Spinal cord (tissue), 10 donors: ENCODE results near the gene RNF103. TPM values are rescaled to one million over a fixed set of nuclear protein-coding genes. Genes with fewer than 3 reads are reported as not detected.
"Not testable (repeated sequence)": the region's sequence is repeated elsewhere in the genome, so short reads cannot be mapped to it uniquely, and the experiment has no call there.

Experiments used
- DNase-seq, 6 donors: peaks; one replicate each; pipeline versions ENCODE4 v3.0.0 to v3.0.0-alpha.2; 2013 to 2015; ENCODE audit warnings: low spot score in 6 of 6, low read depth in 4 of 6
- H3K27ac ChIP-seq: one replicate; pipeline ENCODE4 v1.5.1; 2013; ENCODE audit warnings: low read depth, low read length, control low read depth
- H3K27me3 ChIP-seq: one replicate; pipeline ENCODE4 v1.6.1; 2013; ENCODE audit warnings: low read length; ENCODE audit not compliant: control insufficient read depth, insufficient read depth
- H3K36me3 ChIP-seq: one replicate; pipeline ENCODE4 v1.6.1; 2013; ENCODE audit warnings: low read length; ENCODE audit not compliant: control insufficient read depth, insufficient read depth
- H3K4me1 ChIP-seq: one replicate; pipeline ENCODE4 v1.6.1; 2013; ENCODE audit warnings: low read length; ENCODE audit not compliant: control insufficient read depth, insufficient read depth
- H3K4me3 ChIP-seq: one replicate; pipeline ENCODE4 v1.5.1; 2013; ENCODE audit warnings: low read depth, low read length, control low read depth
- H3K9me3 ChIP-seq: one replicate; pipeline ENCODE4 v1.6.1; 2013; ENCODE audit warnings: low read length; ENCODE audit not compliant: control insufficient read depth, insufficient read depth
- WGBS: methylation state at CpG from one replicate; pipeline ENCODE4 v1.1.5; 2013; ENCODE audit warnings: missing lambda C conversion rate; ENCODE audit not compliant: insufficient coverage; 5-methylcytosine and 5-hydroxymethylcytosine counted together
- polyA plus RNA-seq, 2 donors: library from polyadenylated mRNA; unstranded; fragments of 120-200 nt; gene quantifications; one replicate each; pipeline ENCODE4 v1.2.1, GENCODE V29; 2013; ENCODE audit not compliant: insufficient read length in 2 of 2
- total RNA-seq, 2 donors: library from RNA; depleted of rRNA in 1 of 2; stranded (reverse); fragments of 120-200 nt in 1 of 2; fragments of >200 nt in 1 of 2; gene quantifications; one replicate each; pipeline versions ENCODE4 v1.2.3 to v1.2.4, GENCODE V29; 2013 to 2014
- donor health status: healthy.

Gene RNF103
- total and polyA plus RNA-seq, 4 donors: 29.4 to 48.1 (median 36.0) TPM

DNA sequence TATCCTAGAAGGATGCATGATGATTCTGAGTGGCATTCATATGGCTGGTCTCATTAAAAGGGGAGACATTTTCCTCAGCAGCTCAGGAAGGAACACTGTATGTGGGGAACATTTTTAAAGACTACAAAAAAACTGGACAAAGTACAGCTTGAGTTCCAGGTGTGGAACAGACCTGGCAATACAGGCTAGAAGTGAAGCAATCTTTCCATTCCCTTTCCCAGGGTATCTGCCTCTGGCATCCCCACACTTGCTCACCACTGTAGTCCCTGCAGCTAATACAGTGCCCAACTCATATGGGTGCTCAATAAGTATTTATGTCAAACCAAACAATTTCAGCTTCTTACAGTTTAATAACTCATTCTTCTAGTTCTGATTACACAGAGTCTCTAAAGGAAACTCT is 8.1 kb downstream of the RNF103 start:
- no peak for DNase-seq
- no peaks in the 10 kb centered on the region for H3K4me1 ChIP-seq
- no peak overlapping the region for H3K4me3 ChIP-seq
- peaks cover 8% of the 10 kb centered on the region for H3K36me3 ChIP-seq
- H3K27me3 ChIP-seq: no peaks in the 10 kb centered on the region
- H3K9me3 ChIP-seq: no peaks in the 10 kb centered on the region
- no peak overlapping the region for H3K27ac ChIP-seq

DNA sequence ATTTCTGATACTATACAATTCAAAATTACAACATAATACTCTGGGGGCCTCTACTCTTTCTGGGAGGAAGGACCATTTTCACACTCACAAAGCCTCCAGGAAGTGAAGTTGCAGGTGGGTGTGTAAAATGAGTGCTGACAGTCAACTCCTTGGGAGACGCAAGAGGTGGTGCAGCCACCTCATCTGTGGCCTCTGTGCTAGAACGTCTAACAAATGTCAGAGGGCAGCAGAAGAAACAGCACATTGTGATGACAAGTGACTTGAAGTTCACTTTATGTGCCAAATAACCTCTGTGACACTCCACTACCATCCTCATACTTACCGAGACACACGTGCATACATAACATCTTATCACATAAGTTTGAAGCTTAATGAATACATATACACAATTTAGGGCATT is 10.2 kb downstream of the RNF103 start:
- H3K4me1 ChIP-seq: no peaks in the 10 kb centered on the region
- H3K4me3 ChIP-seq: no peak overlapping the region
- H3K27ac ChIP-seq: no peak overlapping the region
- no peaks in the 10 kb centered on the region for H3K27me3 ChIP-seq
- H3K36me3 ChIP-seq: peaks cover 23% of the 10 kb centered on the region
- no CpG with 5 or more reads among the region's 4 CpGs for WGBS
- no peak for DNase-seq
- no peaks in the 10 kb centered on the region for H3K9me3 ChIP-seq

DNA sequence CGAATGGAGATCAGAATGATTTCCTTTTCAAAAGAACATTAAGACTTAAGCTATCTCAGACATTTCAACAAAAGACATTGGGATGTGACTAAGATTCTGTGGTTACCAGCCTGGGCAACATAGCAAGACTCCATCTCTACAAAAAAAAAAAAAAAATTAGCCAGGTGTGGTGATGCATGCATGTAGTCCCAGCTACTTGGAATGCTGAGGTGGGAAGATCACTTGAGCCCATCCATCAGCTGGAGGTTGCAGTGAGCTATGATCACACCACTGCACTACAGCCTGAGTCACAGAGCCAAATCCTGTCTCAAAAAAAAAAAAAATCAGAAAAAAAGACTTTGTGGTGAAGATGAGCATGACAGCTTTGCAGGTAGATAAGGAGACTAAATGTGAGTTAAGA is 12.8 kb downstream of the RNF103 start:
- no peaks in the 10 kb centered on the region for H3K27me3 ChIP-seq
- no peaks in the 10 kb centered on the region for H3K9me3 ChIP-seq
- no CpG with 5 or more reads among the region's 1 CpG for WGBS
- H3K4me3 ChIP-seq: no peak overlapping the region
- H3K36me3 ChIP-seq: peaks cover 24% of the 10 kb centered on the region
- no peak for DNase-seq
- H3K4me1 ChIP-seq: no peaks in the 10 kb centered on the region
- H3K27ac ChIP-seq: no peak overlapping the region

DNA sequence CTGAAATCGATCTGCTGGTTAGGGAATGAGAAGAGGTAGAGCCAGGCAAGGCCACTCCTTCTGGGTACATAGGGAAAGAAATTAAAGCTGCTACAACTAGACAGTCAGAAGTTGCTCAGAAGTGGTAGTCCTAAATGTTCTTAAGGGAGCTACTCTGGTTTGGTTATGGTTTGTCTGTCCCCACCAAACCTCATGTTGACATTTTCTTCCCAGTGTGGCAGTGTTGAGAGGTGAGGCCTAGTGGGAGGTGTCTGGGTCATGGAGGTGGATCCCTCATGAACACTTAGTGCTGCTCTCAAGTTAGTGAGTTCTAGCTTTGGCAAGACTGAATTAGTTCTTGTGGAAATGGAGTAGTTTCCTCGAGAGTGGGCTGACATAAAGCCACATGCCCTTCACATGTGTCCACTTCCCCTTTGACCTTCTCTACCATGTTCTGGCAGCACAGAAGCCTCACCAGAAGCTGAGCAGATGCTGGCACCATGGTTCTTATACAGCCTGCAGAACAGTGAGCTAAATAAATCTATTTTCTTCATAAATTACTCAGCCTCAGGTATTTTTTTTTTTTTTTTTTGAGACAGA is 14.7 kb downstream of the RNF103 start:
- Histone ChIP-seq H3K4me3 (no peak overlapping the region), H3K27ac (no peak overlapping the region), H3K36me3 (peaks cover 29% of the 10 kb centered on the region), H3K9me3 (no peaks in the 10 kb centered on the region), H3K4me1 (no peaks in the 10 kb centered on the region), H3K27me3 (no peaks in the 10 kb centered on the region)
- no peak for DNase-seq
- WGBS: 71% methylated on average over 1 of the region's 2 CpGs

DNA sequence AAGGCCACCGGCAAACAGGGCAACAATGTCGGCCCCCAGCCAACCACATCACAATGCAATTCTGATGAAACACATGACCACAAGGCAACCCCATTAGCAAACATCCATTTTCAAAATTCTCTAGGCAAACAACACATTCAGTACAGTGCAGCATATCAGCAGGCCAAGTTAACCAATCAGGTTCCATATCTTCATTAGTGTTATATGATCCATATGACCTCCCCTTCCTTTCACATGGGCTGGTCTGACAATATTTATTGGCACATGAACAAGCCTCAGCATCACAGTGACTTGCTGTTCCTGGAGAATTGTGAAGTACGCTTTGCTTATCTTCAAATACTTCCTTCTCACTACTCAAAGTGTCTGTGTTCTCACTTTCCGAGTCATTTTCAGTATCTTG is 19.8 kb downstream of the RNF103 start:
- DNase-seq: no peak
- Histone ChIP-seq H3K27ac (no peak overlapping the region), H3K36me3 (peaks cover 19% of the 10 kb centered on the region), H3K4me3 (no peak overlapping the region), H3K4me1 (no peaks in the 10 kb centered on the region), H3K27me3 (no peaks in the 10 kb centered on the region), H3K9me3 (no peaks in the 10 kb centered on the region)
- WGBS: 96% methylated on average over 4 of the region's 4 CpGs

DNA sequence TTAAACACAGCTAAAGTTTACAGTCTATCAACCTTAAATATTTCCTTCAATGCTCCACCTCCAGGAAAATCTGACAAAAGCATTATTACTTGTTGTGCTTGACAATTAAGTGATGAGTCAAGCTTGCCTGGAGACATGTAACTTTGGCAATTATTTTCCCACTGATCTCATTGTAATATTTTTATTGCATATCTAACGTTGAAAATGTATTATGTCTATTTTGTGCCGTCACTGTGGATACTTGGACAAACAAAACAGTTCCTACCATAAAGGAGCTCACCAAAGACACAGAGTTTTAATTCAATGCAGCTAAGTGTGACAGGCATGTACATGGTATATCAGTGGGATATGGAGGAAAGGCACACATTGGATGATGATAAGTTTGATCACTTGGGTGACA is 24.7 kb downstream of the RNF103 start:
- H3K27ac ChIP-seq: no peak overlapping the region
- WGBS: no CpG with 5 or more reads among the region's 2 CpGs

DNA sequence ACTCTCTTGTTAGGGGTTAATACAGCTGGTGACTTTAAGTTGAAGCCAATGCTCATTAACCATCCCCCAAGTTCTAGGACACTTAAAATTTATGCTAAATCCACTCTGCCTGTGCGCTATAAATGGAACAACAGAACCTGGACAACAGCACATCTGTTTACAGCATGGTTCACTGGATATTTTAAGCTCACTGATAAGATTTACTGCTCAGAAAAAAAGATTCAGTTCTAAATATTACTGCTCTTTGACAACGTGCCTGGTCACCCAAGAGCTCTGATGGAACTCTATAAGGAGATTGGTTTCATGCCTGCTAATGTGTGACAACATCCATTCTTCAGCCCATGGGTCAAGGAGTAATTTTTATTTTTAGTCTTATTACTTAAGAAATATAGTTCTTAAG is 27.5 kb downstream of the RNF103 start:
- DNase-seq: no peak
- WGBS: 100% methylated on average over 1 of the region's 2 CpGs
- no peaks in the 10 kb centered on the region for H3K9me3 ChIP-seq

More for the DNA sequence above, 24.7 kb downstream of the RNF103 start:
- peaks cover 10% of the 10 kb centered on the region for H3K36me3 ChIP-seq
- no peaks in the 10 kb centered on the region for H3K27me3 ChIP-seq
- H3K4me1 ChIP-seq: no peaks in the 10 kb centered on the region
- H3K9me3 ChIP-seq: no peaks in the 10 kb centered on the region
- no peak for DNase-seq
- no peak overlapping the region for H3K4me3 ChIP-seq

DNA sequence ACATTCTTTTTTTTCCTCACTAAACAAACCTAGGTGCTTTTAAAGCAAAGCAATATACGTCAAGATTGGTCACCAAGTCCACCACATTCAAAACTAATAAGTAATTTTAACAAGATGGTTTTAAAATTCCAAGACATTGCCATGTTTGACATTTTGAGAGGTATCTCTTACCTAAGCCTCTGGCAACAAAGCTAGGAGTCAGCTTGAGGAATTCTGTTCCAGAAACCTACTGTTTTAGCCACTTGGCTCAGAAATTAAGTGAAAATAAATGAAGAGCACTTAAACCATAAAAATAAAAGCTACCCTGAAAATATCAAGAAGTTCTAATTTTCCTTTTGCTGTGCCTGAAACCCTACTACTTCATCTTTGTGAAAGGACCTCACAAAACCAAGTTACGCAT is 30.4 kb downstream of the RNF103 start:
- H3K27me3 ChIP-seq: no peaks in the 10 kb centered on the region
- DNase-seq: peak in 1 of 6 donors; percentile 15
- H3K4me3 ChIP-seq: no peak overlapping the region
- WGBS: 83% methylated on average over 1 of the region's 2 CpGs
- no peaks in the 10 kb centered on the region for H3K36me3 ChIP-seq
- H3K9me3 ChIP-seq: no peaks in the 10 kb centered on the region
- H3K4me1 ChIP-seq: no peaks in the 10 kb centered on the region
- no peak overlapping the region for H3K27ac ChIP-seq

More for the DNA sequence above, 27.5 kb downstream of the RNF103 start:
- no peaks in the 10 kb centered on the region for H3K36me3 ChIP-seq
- H3K4me3 ChIP-seq: no peak overlapping the region
- H3K27ac ChIP-seq: no peak overlapping the region
- no peaks in the 10 kb centered on the region for H3K27me3 ChIP-seq
- no peaks in the 10 kb centered on the region for H3K4me1 ChIP-seq

DNA sequence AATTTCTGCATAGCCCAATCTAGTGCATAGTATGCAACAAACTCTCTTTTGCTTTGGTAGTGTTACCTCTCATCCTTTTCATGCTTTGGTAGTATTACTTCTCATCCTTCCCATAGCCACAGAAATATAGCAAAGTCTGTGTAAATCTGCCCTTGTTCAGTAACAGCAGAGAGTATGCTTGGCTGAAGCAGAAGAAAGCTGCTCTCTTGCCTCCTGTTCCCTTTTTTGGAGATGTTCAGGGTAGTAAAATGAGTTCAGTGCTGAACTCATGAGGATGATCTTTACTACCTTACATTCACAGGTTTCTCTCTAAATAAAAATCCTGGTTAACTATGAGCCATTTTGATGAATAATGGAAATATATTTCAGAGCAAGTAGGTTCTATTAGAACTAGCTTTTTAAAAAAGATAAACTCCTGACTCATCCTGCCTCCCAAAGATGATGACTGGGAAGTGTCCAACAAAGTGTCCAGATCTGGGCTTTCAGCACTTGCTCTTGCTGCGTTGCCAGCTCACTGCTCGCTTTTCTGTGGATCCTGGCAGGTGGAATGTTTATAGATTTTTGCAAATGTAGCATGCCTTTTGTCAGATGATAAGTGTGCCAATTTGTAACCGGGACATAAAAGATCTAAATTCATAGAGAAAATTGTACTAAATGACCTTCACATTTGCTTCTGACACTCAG is 31.0 kb downstream of the RNF103 start:
- H3K27ac ChIP-seq: no peak overlapping the region
- H3K4me3 ChIP-seq: no peak overlapping the region
- DNase-seq: peak in 2 of 6 donors; percentile 30 to 79
- H3K27me3 ChIP-seq: no peaks in the 10 kb centered on the region
- WGBS: 17% methylated on average over 2 of the region's 3 CpGs
- no peaks in the 10 kb centered on the region for H3K4me1 ChIP-seq
- no peaks in the 10 kb centered on the region for H3K36me3 ChIP-seq
- H3K9me3 ChIP-seq: no peaks in the 10 kb centered on the region

DNA sequence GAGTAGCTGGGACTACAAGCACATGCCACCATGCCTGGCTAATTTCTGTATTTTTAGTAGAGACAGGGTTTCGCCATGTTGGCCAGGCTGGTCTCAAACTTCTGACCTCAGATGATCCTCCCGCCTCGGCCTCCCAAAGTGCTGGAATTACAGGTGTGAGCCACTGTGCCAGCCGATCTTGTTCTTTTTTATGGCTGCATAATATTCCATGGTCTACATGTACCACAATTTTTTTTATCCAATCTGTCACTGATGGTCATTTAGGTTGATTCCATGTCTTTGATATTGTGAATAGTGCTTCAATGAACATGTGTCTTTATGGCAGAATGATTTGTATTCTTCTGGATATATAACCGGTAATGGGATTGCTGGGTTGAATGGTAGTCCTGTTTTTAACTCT is 34.0 kb downstream of the RNF103 start:
- not testable (repeated sequence) for H3K9me3 ChIP-seq, H3K4me1 ChIP-seq, H3K36me3 ChIP-seq, DNase-seq, H3K27ac ChIP-seq, H3K4me3 ChIP-seq, H3K27me3 ChIP-seq
- WGBS: no CpG with 5 or more reads among the region's 5 CpGs
